ENCODE measurements around the gene C2orf81. TPM values are rescaled to one million over a fixed set of nuclear protein-coding genes. Genes with fewer than 3 reads are reported as not detected.

C2orf81 gene
- polyA plus RNA-seq, 2 of the 4 experiments (the other 2 are of a cell fraction) = 0.88 to 2.0 TPM

GRCh38 chr2:74366036-74366435 is 55.4 kb downstream of the C2orf81 start:
- Histone ChIP-seq H3K4me3 (no peak overlapping the region), H3K4me1 (no peaks in the 10 kb centered on the region), H3K4me2 (no peak overlapping the region), H3K9me3 (no peaks in the 10 kb centered on the region), H3K27ac (no peak overlapping the region)
- no peak for FAIRE-seq
- 91% methylated on average over 3 of the region's 3 CpGs for WGBS (ENCODE audit: missing lambda C conversion rate)
- CTCF ChIA-PET = interaction anchor here (0.7 to 7.0 kb wide), 8 partner anchors 8 to 117 kb away, joined by 3 to 30 read pairs (median 3); no protein-coding TSS in a partner anchor
- DNase-seq (ENCODE audit: low read depth in 1 of 2, low spot score in 1 of 2) = no peak
- POLR2A ChIA-PET = no interaction called here
- ATAC-seq = no peak
- no peak for TF ChIP-seq RARB (CRISPR knock-in tag; IDR thresholded peaks at IDR 0.05)
- no peak for TF ChIP-seq REST (IDR thresholded peaks at IDR 0.05)
- no peak for TF ChIP-seq POLR2AphosphoS2 (conservative IDR thresholded peaks at IDR 0.05; ENCODE audit: low read length)
- TF ChIP-seq BCL3 (IDR thresholded peaks at IDR 0.05) = no peak
- no peak for TF ChIP-seq CTCF (IDR thresholded peaks at IDR 0.05)
- TF ChIP-seq KDM5A (IDR thresholded peaks at IDR 0.05) = no peak
- no peak for TF ChIP-seq CEBPB (IDR thresholded peaks at IDR 0.05)
- TF ChIP-seq MYC (IDR thresholded peaks at IDR 0.05; ENCODE audit: borderline replicate concordance, low read length) = no peak
- no peak for TF ChIP-seq ESRRA (IDR thresholded peaks at IDR 0.05; ENCODE audit: borderline replicate concordance, low read length)
- TF ChIP-seq FOSL2 (IDR thresholded peaks at IDR 0.05) = no peak
- no peak for TF ChIP-seq FOSL2 (CRISPR knock-in tag; IDR thresholded peaks at IDR 0.05)
- TF ChIP-seq HEYL (CRISPR knock-in tag; IDR thresholded peaks at IDR 0.05) = no peak
- TF ChIP-seq KDM1A (IDR thresholded peaks at IDR 0.05; ENCODE audit: low read depth) = no peak
- no peak for TF ChIP-seq EP300 (IDR thresholded peaks at IDR 0.05)
- TF ChIP-seq ELK1 (IDR thresholded peaks at IDR 0.05; ENCODE audit: low read depth, low read length) = no peak
- TF ChIP-seq CBX2 (IDR thresholded peaks at IDR 0.05; ENCODE audit: borderline replicate concordance, low read depth) = no peak
- TF ChIP-seq TP53 (CRISPR knock-in tag; IDR thresholded peaks at IDR 0.05) = no peak
- no peak for TF ChIP-seq CHD2 (IDR thresholded peaks at IDR 0.05; ENCODE audit: low read length, partially characterized antibody)
- TF ChIP-seq HES2 (IDR thresholded peaks at IDR 0.05) = no peak
